Epithelial cell of prostate (primary cell): Measurements from ENCODE around the gene MPZL1.

Experiments
- DNase-seq: peaks from one replicate; pipeline ENCODE4 v3.0.0-alpha.2; 2011; ENCODE audit warnings: low read depth, low spot score
- H3K27ac ChIP-seq: fragments of 450-650 bp; 2 replicates; pipeline ENCODE4 v1.5.1; 2017; ENCODE audit warnings: mild to moderate bottlenecking

The MPZL1 gene

GRCh38 chr1:167772436-167772835 is 50.7 kb downstream of the MPZL1 start:
- DNase-seq = no peak

GRCh38 chr1:167773516-167773915 is 51.7 kb downstream of the MPZL1 start:
- DNase-seq = no peak
- H3K27ac ChIP-seq = no peak overlapping the region

More at GRCh38 chr1:167772436-167772835, 50.7 kb downstream of the MPZL1 start:
- H3K27ac ChIP-seq = no peak overlapping the region

GRCh38 chr1:167774710-167775109 is 52.9 kb downstream of the MPZL1 start:
- DNase-seq = no peak
- no peak overlapping the region for H3K27ac ChIP-seq

GRCh38 chr1:167775178-167775577 is 53.4 kb downstream of the MPZL1 start:
- no peak for DNase-seq
- H3K27ac ChIP-seq = no peak overlapping the region

- DNase-seq = no peak
- no peak overlapping the region for H3K27ac ChIP-seq
Observed at GRCh38 chr1:167776151-167776550, 54.4 kb downstream of the MPZL1 start.

- DNase-seq = no peak
- H3K27ac ChIP-seq = no peak overlapping the region
Observed at GRCh38 chr1:167776616-167777268, 55.0 kb downstream of the MPZL1 start.

- H3K27ac ChIP-seq = no peak overlapping the region
- DNase-seq = no peak
Observed at GRCh38 chr1:167777269-167777650, 55.5 kb downstream of the MPZL1 start.

GRCh38 chr1:167781558-167781957 is 59.8 kb downstream of the MPZL1 start:
- DNase-seq = no peak
- H3K27ac ChIP-seq = no peak overlapping the region

GRCh38 chr1:167782946-167783345 is 61.2 kb downstream of the MPZL1 start:
- DNase-seq = no peak
- H3K27ac ChIP-seq = peak overlapping the region; percentile 35

- H3K27ac ChIP-seq = no peak overlapping the region
- DNase-seq = no peak
Observed at GRCh38 chr1:167784876-167785550, 63.2 kb downstream of the MPZL1 start.

GRCh38 chr1:167786502-167786901 is 64.7 kb downstream of the MPZL1 start:
- DNase-seq = no peak
- H3K27ac ChIP-seq = no peak overlapping the region

GRCh38 chr1:167789501-167789900 is 67.7 kb downstream of the MPZL1 start:
- DNase-seq = peak; percentile 36
- peak overlapping the region; percentile 87 for H3K27ac ChIP-seq

GRCh38 chr1:167790117-167790516 is 68.3 kb downstream of the MPZL1 start:
- H3K27ac ChIP-seq = peak overlapping the region; percentile 87

GRCh38 chr1:167791281-167792187 is 69.8 kb downstream of the MPZL1 start:
- DNase-seq = no peak
- no peak overlapping the region for H3K27ac ChIP-seq

More at GRCh38 chr1:167790117-167790516, 68.3 kb downstream of the MPZL1 start:
- peak; percentile 44 for DNase-seq

- no peak overlapping the region for H3K27ac ChIP-seq
- no peak for DNase-seq
Observed at GRCh38 chr1:167792188-167792565, 70.4 kb downstream of the MPZL1 start.

GRCh38 chr1:167794043-167794442 is 72.3 kb downstream of the MPZL1 start:
- DNase-seq = no peak

GRCh38 chr1:167795810-167796740 is 74.3 kb downstream of the MPZL1 start:
- peak overlapping the region; percentile 85 for H3K27ac ChIP-seq
- DNase-seq = no peak

More at GRCh38 chr1:167794043-167794442, 72.3 kb downstream of the MPZL1 start:
- H3K27ac ChIP-seq = peak overlapping the region; percentile 19

GRCh38 chr1:167797015-167797414 is 75.2 kb downstream of the MPZL1 start:
- H3K27ac ChIP-seq = peak overlapping the region; percentile 85
- DNase-seq = peak; percentile 77

- no peak overlapping the region for H3K27ac ChIP-seq
Observed at GRCh38 chr1:167798952-167799351, 77.2 kb downstream of the MPZL1 start.

GRCh38 chr1:167799747-167800146 is 78.0 kb downstream of the MPZL1 start:
- no peak for DNase-seq
- H3K27ac ChIP-seq = no peak overlapping the region

More at GRCh38 chr1:167798952-167799351, 77.2 kb downstream of the MPZL1 start:
- DNase-seq = no peak
